ENCODE data around the gene B3GAT1. TPM values are rescaled to one million over a fixed set of nuclear protein-coding genes. Genes with fewer than 3 reads are reported as not detected.

Gene B3GAT1
- total RNA-seq, 1 experiment from 2014 or later, result 0.23 TPM

DNA sequence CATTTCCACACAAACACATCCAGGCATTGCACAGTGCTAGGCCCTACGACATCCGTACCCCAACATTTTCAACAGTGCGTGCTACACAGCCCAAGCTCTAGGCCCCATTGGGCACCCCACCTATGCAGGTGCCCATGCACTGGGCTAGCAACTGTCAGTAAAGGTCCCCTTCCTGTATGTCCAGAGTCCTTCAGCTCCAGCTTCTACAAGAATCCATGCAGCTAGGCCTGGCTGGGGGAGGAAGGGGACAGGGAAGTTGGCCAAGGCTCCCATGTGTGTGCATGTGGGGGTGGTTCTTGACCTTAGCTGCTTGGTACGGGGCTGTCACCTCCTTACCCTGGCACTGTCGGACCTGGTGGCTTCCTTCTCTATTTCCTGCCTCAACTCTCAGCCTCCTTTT, 1.3 kb downstream of the B3GAT1 start:
- DNase-seq (ENCODE audit: low spot score), result no peak

DNA sequence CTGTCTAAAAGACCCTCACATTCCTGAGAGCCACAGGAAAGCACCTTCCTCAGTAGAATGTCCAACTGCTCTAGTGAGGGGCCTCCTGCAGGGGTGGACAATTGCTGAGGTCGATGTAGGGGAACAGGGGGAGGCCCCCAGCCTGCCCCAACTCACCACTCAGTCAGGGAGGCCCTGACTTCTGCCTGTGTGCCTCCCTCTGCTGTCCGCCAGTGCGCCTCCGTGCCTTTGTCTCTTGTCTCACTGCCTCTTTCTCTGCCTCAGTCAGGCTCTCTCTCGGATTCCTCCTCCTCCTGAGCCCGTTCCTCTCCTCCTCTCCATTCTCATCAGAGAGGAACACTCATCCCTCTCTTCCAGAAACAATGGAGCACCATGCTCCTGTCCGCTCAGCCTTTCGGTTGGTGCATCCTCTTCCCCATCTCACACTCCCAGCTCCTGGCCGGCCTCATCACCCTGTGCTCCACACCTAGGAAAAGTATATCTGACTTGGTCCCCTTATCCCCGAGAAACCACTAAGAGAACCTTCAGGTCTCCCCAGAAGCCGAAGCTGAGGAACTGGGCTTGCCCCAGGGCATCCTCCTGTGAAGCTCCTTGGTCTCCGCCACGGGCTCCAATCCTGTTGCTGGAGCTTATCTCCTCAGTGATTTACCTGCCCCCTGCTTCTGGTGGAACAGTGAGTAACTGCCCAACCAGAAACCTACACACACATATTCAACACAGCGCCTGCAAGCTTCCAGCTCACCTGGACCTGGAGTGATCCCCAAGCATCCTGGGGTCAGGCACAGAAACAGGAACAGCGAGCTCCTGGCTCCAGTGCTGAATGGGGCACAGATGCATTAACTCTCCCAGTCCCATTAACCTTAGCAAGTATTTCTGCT, 2.3 kb downstream of the B3GAT1 start:
- no peak for DNase-seq (ENCODE audit: low spot score)

DNA sequence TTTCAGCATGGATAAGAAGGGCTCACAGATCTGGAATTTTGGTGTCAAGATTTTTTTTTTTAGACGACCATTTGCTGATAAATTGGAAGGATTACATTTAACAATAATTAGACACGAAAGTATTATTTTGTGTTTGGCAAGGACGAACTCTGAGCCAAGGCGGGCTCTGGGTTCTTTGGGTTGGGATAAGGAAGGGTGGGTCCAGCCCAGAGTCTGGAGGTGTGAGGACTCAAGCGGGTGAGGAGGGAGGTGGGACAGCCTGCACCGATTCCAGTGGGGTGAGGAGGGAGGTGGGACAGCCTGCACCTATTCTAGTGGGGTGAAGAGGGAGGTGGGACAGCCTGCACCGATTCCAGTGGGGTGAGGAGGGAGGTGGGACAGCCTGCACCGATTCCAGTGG, 4.1 kb downstream of the B3GAT1 start:
- DNase-seq (ENCODE audit: low spot score), result no peak

DNA sequence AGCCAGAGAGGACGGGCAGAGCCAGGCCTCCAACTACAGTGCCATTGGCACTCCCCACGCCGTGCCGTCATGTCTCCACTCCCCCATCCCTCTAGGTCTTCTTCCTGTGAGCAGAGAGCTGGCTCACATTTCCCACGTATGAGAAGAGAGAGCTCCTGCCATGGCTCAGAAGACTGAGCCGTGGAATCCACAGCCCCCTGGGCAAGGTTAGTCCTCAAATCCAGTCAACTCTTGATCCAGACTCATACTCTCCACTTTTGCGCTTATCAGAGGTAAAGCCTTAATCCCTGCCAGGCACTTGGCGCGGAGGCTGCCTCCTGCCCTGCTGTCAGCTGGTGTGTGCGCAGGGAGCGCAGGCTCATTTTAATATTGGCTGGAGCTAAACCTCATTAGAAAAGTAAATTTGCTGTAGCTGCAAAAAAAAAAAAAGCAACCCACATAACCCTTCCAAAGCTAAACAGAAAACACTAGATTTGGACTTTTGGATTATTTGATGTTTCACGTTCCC, 4.7 kb downstream of the B3GAT1 start:
- no peak for DNase-seq (ENCODE audit: low spot score)

DNA sequence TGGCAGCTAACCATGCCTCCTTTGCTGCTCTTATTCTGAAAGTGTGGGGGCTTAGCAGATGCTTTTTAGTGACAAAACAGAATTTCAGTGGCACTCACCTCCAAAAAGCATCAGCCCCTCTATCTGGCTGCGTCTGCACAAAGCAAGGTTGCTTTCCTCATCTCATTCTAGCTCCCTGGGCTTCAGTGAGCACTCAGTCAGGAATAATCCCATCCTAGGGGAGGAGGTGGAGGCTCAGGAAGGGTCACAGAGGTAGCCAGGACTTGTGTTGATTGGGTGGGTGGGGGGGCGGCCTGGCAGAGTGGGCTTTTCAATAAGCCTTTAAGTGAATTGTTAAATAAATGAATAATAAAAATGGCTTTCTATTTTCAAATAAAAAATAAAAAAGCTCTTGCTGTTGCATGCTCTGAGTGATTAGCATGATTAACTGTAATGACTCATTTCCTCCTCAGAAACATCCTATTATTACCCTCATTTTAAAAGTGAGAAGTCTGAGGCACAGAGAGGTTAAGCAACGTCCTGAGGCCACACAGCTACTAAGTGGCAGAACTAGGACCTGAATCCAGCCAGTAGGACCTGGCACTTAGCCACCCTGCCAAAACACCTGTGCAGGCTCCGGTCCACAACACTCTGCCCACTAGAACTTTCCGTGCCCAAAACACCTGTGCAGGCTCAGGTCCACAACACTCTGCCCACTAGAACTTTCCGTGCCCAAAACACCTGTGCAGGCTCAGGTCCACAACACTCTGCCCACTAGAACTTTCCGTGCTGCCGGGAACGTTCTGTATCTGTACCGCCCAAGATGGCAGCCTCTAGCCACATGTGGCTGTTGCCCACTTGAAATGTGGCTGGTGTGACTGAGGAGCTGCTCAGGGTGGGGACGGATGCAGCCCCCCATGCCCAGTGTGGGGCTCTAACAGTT, 5.5 kb downstream of the B3GAT1 start:
- no peak for DNase-seq (ENCODE audit: low spot score)

DNA sequence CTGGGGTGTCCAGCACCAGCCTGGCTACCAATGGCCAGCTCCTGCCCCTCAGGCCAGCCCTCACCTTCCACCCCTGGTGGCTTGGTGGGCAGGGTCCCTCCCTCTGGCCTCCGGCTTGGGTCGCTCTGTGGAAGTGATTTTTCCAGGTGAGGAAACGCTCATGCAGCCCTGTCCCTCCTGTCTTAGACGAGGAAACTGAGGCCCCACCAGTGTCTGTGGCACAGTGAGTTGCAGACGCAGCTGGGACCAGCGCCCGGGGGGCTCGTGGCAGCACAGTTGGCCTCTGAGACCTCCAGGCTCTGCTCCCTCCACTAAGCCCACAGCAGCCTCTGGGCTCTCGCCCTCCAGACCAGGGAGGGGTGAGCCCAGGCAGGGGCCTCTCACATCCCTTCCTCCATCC, 6.2 kb downstream of the B3GAT1 start:
- no peak for DNase-seq (ENCODE audit: low spot score)

DNA sequence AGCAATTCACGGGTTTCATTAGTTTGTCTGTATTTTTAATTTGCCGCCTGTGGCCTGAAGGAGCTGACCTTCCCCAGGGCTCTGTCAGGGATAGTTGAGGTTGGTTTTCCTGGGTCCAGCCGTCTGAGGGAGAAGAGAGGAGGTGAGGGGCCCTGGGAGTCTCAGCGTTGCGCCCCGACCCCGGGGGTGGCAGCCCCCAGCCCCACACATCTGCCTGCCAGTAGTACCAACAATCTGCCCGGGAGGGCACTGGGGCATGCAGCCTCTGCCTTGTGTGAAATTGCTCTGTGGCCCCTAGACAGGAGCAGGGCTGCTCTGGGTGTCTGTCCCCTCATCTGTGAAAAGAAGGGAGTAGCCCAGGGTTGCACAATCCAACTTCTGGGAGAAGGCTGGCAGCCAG, 6.6 kb downstream of the B3GAT1 start:
- DNase-seq (ENCODE audit: low spot score), result no peak

DNA sequence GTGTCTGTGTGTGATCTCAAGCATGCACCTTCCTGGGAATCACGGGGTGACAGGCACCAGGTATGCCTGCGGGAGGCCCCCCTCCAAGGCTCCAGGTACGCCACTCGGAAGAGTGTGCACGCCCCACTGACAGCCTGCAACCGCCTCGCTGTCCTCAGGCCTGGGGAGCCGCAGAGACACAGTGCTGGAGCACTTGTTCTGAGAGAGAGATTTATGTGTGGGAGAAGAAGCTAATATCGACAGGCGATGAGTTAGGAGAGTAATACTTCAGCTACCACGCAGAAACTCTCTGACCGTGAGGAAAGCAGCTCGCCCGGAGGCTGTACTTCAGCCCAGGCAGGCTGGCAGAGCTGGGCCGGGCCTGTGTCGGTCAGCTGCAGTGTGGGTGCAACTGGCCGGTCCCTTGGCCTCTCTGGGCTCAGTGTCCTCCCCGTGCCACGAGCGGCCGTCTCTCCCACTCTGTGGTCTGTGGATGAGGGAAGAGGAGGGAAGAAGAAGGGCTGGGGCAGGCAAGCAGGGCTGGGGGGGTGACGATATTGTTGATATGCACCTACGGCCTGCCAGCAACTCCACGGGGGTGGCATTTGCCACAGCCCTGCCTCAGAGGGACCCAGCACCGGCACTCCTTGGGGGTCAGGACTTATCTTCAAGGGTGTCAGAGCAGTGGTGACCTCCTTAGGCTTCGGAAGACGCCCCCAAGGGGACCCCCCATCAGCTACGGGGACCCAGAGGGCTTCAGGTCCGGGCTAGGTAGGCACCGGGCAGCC, 7.3 kb downstream of the B3GAT1 start:
- DNase-seq (ENCODE audit: low spot score), result no peak

DNA sequence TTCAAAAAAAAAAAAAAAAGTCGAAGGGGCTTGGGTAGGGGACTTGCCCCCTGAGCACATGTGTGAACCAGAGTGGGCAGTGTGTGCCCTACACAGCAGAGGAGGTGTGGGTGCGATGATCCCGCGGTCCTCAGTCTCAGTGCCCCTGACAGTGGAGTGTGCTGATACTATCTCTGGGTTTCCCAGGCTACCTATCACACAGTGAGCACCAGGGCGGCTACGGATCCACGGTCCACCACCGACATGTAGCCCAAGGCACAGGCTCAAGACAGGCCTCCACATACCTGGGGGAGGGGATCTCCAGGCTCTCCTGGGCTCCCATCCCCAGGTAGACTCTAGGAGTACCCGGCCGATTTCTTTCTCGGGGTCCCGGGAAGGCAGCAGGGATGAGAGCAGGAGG, 9.1 kb downstream of the B3GAT1 start:
- no peak for DNase-seq (ENCODE audit: low spot score)

DNA sequence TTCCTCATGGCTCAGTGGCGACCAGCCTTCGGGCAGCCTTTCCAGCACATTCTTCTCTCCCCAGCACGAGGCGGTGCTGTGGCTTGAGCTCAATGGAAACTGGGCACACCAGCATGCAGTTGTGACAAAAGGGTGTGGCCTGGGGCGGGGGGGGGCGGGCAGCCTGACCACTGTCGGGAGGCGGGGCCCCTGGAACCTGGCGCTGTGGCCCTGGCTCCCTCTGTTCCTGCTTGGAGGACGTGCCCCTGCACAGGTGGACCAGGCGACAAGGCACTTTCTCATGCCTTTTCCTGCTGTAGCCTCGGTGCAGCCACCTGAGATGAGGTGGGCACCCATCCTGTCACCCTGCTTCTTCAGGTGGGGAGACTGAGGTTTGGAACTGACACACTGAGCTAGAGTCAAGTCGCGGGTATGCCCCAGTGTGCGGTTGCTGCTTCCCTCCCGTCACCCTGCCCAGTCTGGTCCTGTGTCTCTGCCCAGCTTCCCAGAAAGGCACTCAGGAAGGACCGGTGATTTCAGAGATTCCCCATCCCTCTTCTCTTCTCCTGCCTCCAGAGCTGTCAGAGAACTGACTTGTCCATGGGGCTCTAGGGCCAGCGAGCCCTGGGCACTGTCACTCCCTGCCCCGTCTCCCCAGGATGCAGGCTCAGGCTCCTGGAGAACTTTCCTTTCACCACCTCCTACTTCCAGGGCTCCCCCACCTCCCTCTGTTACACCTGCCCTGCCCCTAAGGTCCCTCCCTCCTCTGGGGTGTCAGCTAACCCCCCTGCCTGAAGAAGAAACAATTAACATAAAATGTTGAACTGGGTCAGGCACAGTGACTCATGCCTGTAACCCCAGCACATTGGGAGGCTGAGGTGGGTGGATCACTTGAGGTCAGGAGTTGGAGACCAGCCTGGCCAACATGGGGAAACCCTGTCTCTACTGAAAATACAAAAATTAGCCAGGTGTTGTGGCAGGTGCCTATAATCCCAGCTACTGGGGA, 9.9 kb downstream of the B3GAT1 start:
- no peak for DNase-seq (ENCODE audit: low spot score)

DNA sequence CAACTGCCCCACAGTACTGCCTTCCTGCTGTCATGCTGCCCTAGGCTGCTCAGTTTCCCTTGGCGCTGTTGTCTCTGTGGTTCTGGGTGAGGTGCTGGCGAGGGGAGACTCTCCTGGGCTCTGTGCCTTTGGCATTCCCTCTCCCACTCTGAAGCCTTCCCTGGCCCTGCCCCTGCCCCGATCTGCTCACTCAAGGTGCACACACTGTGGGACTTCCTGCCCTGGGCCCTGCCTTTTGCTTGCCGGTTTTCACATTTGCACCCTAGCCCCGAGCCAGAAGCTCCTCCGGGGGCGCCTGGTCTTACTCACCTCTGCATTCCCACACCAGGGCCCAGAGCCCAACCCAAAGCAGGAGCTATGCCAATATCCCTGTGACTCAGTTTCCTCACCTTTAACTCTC, 12.0 kb downstream of the B3GAT1 start:
- DNase-seq (ENCODE audit: low spot score), result no peak

DNA sequence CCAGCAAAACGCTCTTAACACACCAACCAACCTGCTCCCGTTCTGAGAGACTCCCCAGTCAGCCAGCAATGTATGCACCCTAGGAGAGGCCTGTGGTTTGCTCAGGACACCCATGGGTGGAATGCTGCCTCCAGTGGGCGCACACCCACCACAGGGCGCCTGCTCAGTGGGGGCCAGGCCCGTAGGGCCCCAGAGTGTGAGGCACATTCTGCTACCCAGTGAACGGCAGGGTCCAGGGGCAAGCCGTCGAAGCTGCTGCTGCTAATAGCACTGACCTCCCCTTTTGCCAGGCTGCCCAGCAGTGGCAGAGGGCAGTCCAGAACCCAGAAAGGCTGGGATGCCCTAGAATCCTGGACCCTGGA, 12.8 kb downstream of the B3GAT1 start:
- DNase-seq (ENCODE audit: low spot score), result no peak

DNA sequence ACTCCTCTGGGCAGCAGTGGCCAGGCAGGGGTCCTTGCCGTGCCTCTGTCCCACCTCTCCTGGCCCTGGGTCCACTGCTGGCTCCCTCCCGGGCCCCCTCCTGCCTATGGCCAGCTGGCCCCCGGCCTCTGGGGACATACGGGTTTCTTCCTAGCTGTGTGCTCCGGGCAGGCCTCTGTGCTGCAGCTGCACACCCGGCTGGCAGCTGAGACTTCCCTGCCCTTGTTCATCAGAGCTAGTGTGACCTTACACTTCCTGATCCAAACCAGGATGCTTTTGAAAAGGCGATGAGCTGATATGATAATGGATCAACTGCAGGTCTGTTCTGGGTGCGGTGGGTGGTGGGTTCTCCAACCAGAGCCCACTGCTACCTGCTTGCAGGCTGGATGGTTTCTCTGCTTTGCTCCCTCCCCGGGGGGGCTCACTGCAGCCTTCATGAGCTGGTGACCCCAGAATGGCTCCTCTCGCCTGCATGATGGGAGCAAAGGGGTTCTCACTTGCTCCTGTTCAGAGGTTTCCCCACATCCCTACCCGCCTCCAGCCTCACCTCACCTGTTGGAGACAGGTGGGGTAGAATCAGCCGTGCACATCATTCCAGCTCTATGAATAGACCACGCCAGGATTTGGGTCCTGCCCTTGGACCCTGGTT, 13.3 kb downstream of the B3GAT1 start:
- DNase-seq (ENCODE audit: low spot score), result no peak

DNA sequence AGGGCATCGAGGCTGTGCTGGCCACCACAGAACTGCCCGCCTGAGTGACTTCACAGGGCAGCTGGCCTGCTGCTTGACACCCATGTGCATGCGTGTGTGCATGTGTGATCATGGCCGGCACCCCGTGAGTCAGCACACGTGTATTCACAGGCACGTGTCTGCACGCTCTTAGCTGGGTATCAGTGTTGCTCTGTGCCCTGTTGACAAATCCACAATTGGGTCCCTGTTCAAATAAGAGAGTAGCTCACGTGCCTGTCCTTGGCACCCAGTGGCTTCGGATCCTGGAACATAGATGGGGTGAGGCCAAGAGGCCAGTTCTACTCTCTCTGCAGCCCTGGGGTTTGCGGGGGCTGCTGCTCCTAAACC, 14.0 kb downstream of the B3GAT1 start:
- DNase-seq (ENCODE audit: low spot score), result no peak

DNA sequence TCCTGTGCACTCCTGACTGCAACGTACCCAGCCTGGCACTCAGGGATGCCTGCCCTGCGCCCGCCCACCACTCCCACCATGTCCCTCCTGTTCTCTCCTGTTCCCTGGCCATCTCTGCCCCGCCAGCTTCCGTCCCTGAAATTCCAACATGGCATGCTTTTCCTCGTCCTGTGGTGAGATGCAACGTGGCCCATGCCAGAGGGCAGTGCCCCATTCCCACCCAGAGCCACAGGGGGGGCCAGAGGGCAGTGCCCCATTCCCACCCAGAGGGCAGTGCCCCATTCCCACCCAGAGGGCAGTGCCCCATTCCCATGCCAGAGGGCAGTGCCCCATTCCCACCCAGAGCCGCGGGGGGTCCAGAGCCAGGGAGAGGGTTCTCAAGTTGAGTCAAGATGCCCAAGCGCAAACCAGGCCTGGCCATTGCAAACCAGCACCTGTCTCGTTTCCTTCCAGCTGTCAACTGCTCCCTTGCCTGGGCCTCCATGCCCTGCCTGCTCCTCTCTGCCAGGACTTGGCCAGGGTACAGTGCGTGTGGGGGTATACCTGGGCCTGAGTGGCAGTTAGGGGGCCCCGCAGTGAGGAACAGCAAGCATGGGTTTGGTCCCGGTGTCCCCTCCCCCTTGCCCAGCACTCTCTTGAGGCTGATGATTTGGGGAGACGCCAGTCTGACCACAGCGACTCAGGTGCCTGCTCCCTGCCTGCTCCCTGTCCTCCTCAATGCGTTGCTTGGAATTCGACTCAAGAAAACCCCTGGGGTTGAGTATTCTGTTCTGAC, 14.6 kb downstream of the B3GAT1 start:
- no peak for DNase-seq (ENCODE audit: low spot score)

DNA sequence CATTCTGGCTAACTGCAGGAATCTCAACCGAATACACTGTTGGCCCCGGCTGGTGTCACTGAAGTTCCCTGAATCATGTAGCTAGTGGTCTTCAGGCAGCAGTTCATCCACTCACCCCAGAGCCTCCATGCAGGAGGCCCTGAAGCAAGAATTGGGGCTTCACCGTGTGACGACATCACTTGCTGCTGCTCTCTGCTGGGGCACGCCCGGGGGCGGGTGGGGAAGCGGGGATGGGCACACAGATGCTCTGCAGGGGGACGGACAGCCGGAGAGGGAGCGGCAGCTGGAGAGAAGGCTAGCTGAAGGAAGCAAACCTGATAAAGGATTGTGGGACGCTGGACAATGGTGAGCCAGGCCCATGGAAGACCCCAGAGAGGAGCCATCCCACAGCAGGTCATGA, 17.0 kb downstream of the B3GAT1 start:
- no peak for DNase-seq (ENCODE audit: low spot score)

DNA sequence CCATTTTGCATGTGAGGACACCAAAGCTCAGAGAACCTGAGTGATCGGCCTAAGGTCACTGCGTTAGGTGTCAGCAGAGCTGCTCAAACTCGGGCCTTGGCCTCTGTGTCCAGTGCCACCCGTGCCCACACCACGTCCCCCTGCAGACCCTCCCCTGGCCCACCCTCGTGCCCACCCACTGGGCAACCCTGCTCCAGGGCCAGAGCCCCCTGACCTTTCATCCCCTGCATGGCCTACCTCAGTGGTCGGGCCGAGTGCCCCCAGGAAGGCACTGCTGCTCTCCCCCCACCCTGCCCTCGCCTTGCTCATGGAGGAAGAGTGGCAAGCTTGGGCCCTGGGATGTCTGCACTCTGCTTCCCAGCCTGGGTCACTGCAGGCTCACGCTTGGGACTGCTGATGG, 17.7 kb downstream of the B3GAT1 start:
- DNase-seq (ENCODE audit: low spot score), result no peak

DNA sequence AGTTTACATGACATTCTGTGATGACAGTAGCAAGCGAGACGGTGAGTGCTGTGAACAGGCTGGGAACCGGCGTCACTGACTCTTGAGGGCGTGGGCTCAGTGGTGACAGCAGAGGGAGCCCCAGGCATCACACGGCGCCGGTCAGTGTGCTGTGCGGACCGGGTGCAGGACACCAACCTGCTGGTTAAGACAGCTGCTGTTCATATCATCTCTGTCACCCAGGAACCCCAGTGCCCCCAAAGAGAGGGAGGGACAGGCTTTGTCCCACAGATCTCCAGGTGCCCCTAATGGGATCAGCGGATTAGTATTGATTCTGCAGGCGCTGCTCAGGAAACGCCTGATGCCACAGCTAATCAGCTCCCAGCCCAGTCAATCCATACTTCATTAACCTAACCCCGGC, 18.4 kb downstream of the B3GAT1 start:
- DNase-seq (ENCODE audit: low spot score), result peak; percentile 55

DNA sequence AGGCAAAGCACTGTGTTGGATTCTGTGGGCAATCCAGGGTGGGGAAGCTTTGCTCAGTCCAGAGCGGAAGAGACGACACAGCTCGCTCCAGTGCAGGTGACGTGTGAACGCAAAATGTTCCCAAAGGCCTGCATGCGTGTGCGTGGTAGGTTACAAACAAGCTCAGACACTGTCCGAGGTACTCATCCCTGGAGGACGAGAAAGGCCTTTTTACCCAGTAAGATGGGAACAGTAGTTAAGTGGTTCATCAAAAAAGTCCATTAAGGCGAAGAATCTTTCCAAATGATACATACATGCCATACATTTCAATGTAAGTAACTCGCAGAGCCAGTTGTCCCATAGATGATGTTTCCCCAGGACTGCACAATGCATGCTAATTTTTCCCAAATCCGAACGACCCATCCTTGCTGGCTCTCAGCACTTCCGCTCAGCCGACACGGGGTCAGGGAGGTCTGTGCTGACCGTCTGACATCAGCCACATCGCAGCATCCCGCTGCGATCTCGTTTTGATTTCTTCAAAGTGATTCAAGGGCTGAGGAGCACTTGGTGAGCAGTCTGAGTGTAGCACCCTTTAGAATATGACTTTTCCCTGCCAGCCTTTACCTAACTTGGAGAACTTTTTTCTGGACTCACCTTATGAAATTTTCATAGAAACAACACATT, 19.0 kb downstream of the B3GAT1 start:
- DNase-seq (ENCODE audit: low spot score), result no peak

All from HT-29 (cell line).